Left ventricle myocardium inferior (tissue), 1 donor: ENCODE data around the gene MDM1. TPM values are rescaled to one million over a fixed set of nuclear protein-coding genes. Genes with fewer than 3 reads are reported as not detected.

ENCODE experiments used
- DNase-seq: peaks from one replicate; pipeline ENCODE4 v3.0.0-alpha.2; 2020
- H3K27ac ChIP-seq: fragments of 200-600 bp; replicated peaks from 2 replicates; pipeline ENCODE4 v1.8.0; 2021
- H3K27me3 ChIP-seq: fragments of 200-600 bp; 2 replicates; pipeline ENCODE4 v1.8.0; 2021; ENCODE audit warnings: low read depth
- H3K36me3 ChIP-seq: fragments of 200-600 bp; 2 replicates; pipeline ENCODE4 v1.8.0; 2021
- H3K4me1 ChIP-seq: fragments of 200-600 bp; 2 replicates; pipeline ENCODE4 v1.8.0; 2021
- H3K4me3 ChIP-seq: fragments of 200-600 bp; 2 replicates; pipeline ENCODE4 v1.8.0; 2021; ENCODE audit warnings: mild to moderate bottlenecking, moderate library complexity
- H3K9me3 ChIP-seq: fragments of 200-600 bp; replicated peaks from 2 replicates; pipeline ENCODE4 v1.8.0; 2021
- intact Hi-C: fragments of 100-400 bp; cut with micrococcal nuclease; formaldehyde crosslinking; loops from one replicate; pipeline ENCODE4 v1.11.0; 2022
- total RNA-seq: library from RNA; stranded (reverse); fragmentation: NEBNext Ultra II Directional; extraction: Animal tissue kit (Norgen Biotek cat#: 25700); gene quantifications from one replicate; pipeline ENCODE4 v1.2.1, GENCODE V29; 2021
- TF ChIP-seq, protein P1 (sequence below): fragments of 200-600 bp; IDR thresholded peaks from 2 replicates; pipeline ENCODE4 v1.8.0; 2021; ENCODE audit warnings: antibody characterized with exemption, mild to moderate bottlenecking, borderline replicate concordance
- donor health status: DM: no; HTN: yes; CAD: no; lungs with severe emphysema.

The MDM1 gene
- total RNA-seq, 1 donor from 2014 or later: 7.8 TPM

- no peak for DNase-seq
- no peaks in the 10 kb centered on the region for H3K27me3 ChIP-seq
- intact Hi-C loops: no loop called here
- H3K9me3 ChIP-seq: peaks cover 12% of the 10 kb centered on the region
- TF ChIP-seq, protein P1, sequence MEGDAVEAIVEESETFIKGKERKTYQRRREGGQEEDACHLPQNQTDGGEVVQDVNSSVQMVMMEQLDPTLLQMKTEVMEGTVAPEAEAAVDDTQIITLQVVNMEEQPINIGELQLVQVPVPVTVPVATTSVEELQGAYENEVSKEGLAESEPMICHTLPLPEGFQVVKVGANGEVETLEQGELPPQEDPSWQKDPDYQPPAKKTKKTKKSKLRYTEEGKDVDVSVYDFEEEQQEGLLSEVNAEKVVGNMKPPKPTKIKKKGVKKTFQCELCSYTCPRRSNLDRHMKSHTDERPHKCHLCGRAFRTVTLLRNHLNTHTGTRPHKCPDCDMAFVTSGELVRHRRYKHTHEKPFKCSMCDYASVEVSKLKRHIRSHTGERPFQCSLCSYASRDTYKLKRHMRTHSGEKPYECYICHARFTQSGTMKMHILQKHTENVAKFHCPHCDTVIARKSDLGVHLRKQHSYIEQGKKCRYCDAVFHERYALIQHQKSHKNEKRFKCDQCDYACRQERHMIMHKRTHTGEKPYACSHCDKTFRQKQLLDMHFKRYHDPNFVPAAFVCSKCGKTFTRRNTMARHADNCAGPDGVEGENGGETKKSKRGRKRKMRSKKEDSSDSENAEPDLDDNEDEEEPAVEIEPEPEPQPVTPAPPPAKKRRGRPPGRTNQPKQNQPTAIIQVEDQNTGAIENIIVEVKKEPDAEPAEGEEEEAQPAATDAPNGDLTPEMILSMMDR: no peak
- H3K4me1 ChIP-seq: no peaks in the 10 kb centered on the region
- H3K36me3 ChIP-seq: peaks cover 54% of the 10 kb centered on the region
- H3K4me3 ChIP-seq: no peak overlapping the region
- H3K27ac ChIP-seq: no peak overlapping the region
Observed at GRCh38 chr12:68304626-68305025, 27.5 kb downstream of the MDM1 start.

- intact Hi-C loops: no loop called here
- Histone ChIP-seq H3K4me1 (no peaks in the 10 kb centered on the region), H3K36me3 (peaks cover 55% of the 10 kb centered on the region), H3K27ac (no peak overlapping the region), H3K9me3 (peaks cover 16% of the 10 kb centered on the region), H3K4me3 (no peak overlapping the region), H3K27me3 (no peaks in the 10 kb centered on the region)
- TF ChIP-seq, protein P1: no peak
- no peak for DNase-seq
Observed at GRCh38 chr12:68303850-68304249, 28.3 kb downstream of the MDM1 start.

DNA sequence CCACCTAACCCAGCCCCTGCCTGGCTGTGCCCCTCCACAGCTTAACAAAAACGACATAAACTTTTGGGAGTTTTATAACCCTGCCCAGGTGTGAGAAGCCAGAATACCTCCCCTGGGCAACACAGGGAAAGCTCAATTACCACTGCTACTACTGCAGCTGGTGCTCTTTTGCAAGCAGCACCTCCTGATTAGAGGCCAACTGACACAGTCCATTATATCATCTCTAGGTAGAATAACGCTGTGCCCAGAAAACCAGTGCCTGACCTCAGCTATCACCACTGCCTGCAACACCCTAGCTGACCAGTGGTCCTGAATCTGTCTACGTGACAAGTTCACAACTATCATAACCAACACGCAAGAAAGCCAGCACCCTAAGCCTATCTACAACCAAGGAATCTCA, 34.2 kb downstream of the MDM1 start:
- intact Hi-C loops: no loop called here
- peaks cover 58% of the 10 kb centered on the region for H3K36me3 ChIP-seq
- H3K4me1 ChIP-seq: peaks cover 15% of the 10 kb centered on the region
- TF ChIP-seq, protein P1: no peak
- H3K4me3 ChIP-seq: no peak overlapping the region
- DNase-seq: no peak
- peaks cover 16% of the 10 kb centered on the region for H3K9me3 ChIP-seq
- no peak overlapping the region for H3K27ac ChIP-seq
- H3K27me3 ChIP-seq: no peaks in the 10 kb centered on the region

DNA sequence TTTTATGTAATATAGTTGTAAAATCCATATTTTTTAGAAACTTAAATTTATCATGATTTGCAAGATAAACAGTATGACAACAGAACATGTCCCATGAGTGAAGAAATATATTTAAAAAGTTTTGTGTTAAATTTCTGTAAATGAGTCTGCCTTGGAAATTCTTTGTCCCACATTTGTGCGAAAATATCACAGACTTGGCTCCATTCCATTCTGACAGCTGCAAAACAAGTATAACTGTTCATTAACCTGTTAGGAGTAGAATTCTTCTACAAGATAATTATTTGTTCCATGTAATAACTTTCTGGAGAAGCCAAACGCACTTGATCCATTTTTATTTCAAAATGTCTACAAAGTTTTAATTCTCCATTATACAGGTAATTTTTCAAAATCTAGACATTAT, 37.9 kb downstream of the MDM1 start:
- Histone ChIP-seq H3K9me3 (no peaks in the 10 kb centered on the region), H3K4me1 (peaks cover 15% of the 10 kb centered on the region), H3K4me3 (no peak overlapping the region), H3K27ac (no peak overlapping the region), H3K36me3 (peaks cover 24% of the 10 kb centered on the region), H3K27me3 (no peaks in the 10 kb centered on the region)
- intact Hi-C loops: no loop called here
- TF ChIP-seq, protein P1: no peak
- DNase-seq: no peak

GRCh38 chr12:68293347-68293746, 38.8 kb downstream of the MDM1 start:
- Histone ChIP-seq H3K9me3 (no peaks in the 10 kb centered on the region), H3K27me3 (no peaks in the 10 kb centered on the region), H3K4me1 (peaks cover 15% of the 10 kb centered on the region), H3K4me3 (no peak overlapping the region), H3K27ac (no peak overlapping the region), H3K36me3 (peaks cover 15% of the 10 kb centered on the region)
- TF ChIP-seq, protein P1: no peak
- intact Hi-C loops: no loop called here
- DNase-seq: no peak
